Left hindlimb (tissue), 1 donor: Measurements from ENCODE around the gene CCAR1.
"Not testable (repeated sequence)": the region's sequence is repeated elsewhere in the genome, so short reads cannot be mapped to it uniquely, and the experiment has no call there.

ENCODE experiments used
- DNase-seq: peaks from one replicate; pipeline ENCODE4 v3.0.0-alpha.2; 2018

Gene CCAR1

GRCh38 chr10:68720793-68721672 is at the start of gene CCAR1:
TSS of gene CCAR1 (plus strand) at chr10:68721239. CDS start at chr10:68722505, 1,266 bp downstream.
- peak; percentile 98 for DNase-seq

DNA sequence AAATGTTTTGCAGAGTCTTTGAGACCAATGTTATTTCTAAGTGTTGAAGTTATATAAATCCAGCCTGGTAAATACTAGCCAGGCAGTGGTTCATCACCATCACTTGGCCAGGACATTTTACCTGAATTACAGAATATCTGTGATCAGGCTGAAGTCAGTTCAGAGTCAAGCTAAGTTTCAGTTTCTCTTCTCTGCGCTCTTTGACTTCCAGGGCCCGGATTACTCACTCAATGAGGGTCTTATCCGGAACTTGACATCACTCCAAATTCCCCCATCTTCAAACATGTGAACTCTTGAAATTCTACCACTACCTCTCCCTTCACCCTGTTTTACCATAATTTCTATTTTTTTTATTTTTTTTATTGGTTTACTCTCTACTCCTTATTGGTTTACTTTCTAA is 36.6 kb upstream of the CCAR1 start:
- DNase-seq: no peak

DNA sequence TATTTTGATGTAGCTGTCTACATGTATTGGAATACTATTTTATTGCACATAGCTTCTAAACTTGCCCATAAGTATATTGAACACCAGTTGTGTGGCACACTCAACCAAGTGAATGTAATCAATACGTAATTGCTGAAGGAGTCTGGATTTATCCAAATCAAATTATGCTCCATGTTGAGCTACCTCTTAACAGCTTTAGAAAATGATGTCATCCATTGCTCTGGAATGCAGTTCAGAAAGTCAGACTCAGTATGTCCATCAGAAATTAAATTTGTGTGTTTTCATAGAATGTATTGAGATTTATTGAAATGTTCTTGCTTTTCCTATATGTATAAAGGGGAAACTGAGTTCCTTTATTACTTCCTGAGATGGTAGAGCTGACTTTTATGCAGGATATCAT is 25.0 kb upstream of the CCAR1 start:
- DNase-seq: no peak

- no peak for DNase-seq
These were observed 23.9 kb upstream of the CCAR1 start for GRCh38 chr10:68697106-68697505.

DNA sequence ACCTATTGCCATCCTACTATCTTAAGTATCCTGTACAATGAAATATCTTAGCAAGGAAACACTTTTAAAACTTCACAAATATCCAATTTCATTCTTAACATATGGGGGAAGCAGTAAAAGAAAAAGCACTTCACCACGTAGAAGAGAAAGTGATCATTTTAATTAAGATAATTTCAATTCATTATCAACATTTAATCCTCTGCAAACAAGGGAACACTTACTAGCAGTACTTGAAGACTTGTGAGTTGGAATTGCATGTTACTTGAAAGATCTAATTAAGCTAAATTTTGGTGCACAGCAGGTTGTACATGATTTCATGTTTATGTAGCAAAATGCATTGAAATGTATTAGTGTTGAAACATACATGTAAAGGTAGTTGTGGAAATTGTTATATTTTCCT is 20.8 kb upstream of the CCAR1 start:
- no peak for DNase-seq

DNA sequence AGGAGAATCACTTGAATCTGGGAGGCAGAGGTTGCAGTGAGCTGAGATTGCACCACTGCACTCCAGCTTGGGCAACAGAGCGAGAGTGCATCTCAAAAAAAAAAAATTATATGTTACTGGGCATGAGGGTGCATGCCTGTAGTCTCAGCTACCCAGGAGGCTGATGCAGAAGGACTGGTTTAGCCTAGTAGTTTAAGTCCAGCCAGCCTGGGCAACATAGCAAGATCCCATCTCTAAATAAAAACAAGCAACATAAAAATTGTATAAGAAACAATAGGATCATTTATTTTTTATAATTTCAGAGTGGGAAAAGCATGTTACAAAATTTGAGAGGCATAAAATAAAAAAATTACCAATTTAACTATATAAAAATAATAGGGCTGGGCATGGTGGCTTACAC is 15.5 kb upstream of the CCAR1 start:
- no peak for DNase-seq

DNA sequence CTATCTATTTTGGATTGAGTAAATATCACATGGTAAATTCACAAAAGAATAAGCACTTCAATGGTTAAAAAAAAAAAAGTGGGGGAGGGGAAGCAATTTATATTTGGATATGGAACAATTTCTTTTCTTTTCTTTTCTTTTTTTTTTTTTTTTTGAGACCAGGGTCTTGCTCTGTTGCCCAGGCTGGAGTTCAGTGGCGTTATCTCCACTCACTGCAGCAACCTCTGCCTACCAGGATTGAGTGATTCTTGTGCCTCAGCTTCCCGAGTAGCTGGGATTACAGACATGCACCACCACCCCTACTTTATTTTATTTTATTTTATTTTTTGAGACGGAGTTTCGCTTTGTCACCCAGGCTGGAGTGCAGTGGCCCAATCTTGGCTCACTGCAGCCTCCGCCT is 12.1 kb upstream of the CCAR1 start:
- DNase-seq: not testable (repeated sequence)

DNA sequence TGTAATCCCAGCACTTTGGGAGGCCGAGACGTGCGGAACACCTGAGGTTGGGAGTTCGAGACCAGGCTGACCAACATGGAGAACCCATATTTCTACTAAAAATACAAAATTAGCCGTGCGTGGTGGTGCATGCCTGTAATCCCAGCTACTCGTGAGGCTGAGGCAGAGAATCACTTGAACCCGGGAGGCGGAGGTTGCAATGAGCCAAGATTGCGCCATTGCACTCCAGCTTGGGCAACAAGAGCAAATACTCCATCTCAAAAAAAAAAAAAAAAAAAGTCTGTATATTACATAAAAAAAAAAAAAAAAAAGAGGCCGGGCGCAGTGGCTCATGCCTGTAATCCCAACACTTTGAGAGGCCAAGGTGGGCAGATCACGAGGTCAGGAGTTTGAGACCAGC is 8.0 kb upstream of the CCAR1 start:
- not testable (repeated sequence) for DNase-seq

GRCh38 chr10:68717435-68717834 is 3.6 kb upstream of the CCAR1 start:
- no peak for DNase-seq

DNA sequence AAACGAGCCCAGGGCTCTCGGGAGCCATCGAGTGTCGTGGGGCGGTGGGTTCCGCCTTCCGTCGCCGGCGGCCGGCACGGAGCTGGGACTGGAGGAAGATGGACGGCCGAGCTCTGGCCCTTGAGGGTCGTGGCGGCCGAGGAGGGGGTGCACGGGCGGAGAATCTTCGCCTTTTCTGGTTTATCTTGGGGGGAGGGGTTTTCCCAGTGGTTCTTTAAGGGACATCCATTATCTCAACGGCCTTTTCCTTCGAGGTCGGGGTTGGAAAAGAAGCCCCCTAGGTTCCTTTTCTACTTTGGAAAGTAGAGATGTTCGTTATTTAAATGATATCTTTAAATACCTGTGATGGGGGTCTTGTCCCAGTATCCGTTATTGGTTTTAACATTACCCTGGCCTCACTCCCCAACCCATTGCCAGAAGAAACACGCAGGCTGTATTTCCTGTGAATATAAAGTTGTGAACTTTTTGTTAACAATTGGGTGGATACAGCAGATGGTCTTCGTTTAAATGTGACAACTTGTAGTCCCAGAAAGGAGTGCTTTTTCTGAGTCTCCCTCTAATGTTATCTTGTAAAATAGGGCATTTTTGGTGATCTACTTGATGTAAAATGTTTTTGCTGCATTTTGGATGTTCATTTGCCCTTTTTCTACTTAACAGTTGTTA is 765 bp downstream of the CCAR1 start:
- no peak for DNase-seq

DNA sequence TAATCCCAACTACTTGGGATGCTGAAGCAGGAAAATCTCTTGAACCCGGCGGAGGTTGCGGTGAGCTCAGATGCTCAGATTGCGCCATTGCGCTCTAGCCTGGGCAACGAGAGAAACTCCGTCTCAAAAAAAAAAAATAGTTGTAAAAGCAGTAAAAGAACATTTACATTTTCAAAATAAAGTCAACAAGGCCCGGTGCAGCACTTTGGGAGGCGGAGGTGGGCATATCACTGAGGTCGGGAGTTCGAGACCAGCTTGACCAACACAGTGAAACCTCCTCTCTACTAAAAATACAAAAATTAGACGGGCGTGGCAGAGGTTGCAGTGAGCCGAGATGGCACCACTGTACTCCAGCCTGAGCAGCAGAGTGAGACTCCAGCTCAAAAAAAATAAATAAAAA is 4.0 kb downstream of the CCAR1 start:
- DNase-seq: no peak

DNA sequence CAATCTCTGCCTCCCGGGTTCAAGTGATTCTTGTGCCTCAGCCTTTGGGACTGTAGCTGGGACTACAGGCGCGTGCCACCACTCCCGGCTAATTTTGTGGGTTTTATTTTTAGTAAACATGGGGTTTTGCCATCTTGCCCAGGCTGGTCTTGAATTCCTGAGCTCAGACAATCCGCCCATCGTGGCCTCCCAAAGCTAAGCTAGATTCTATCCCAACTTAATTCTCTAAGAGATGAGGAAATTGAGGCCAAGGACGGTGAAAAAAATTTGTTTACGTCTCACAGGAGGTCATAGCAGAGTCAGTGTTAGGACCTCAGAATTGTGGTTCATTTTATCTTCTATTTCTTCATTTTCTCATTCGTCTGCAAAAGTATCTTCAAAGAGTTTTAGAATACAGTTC is 6.1 kb downstream of the CCAR1 start:
- no peak for DNase-seq

GRCh38 chr10:68732651-68733050 is 11.6 kb downstream of the CCAR1 start:
- DNase-seq: no peak

DNA sequence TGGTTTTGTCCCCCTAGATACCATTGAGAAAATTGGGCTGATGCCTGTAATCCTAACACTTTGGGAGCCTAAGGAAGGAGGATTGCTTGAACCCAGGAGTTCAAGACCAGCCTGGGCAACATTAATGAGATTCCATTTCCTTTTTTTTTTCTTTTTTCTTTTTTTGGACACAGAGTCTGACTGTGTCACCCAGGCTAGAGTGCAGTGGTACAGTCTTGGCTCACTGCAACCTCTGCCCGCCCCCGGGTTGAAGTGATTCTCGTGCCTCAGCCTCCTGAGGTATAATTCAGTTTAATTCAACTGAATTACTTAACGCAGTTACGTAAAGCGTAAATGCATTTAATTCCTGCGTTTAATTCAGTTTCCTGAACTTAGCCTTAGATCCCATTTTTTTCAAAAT is 13.3 kb downstream of the CCAR1 start:
- DNase-seq: no peak

- no peak for DNase-seq
These were observed 14.1 kb downstream of the CCAR1 start for GRCh38 chr10:68735119-68735518.

GRCh38 chr10:68735739-68736138 is 14.7 kb downstream of the CCAR1 start:
- not testable (repeated sequence) for DNase-seq

GRCh38 chr10:68740676-68741075 is 19.6 kb downstream of the CCAR1 start:
- DNase-seq: not testable (repeated sequence)

GRCh38 chr10:68742397-68742796 is 21.4 kb downstream of the CCAR1 start:
- DNase-seq: no peak

GRCh38 chr10:68752711-68753350 is 31.8 kb downstream of the CCAR1 start:
- DNase-seq: no peak

DNA sequence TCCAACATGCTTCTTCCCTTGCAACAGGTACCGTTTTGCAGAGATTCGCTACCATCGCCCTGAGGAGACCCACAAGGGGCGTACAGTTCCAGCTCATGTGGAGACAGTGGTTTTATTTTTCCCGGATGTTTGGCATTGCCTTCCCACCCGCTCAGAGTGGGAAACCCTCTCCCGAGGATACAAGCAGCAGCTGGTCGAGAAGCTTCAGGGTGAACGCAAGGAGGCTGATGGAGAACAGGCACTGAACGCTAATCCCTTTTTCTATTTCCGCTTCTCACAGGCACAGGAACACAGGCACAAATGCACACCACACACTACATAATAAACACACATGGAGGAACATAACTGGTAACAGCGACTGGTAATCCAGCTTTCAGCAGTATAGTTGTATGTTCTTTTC is 35.2 kb downstream of the CCAR1 start:
- no peak for DNase-seq

GRCh38 chr10:68756766-68757165 is 35.7 kb downstream of the CCAR1 start:
- DNase-seq: no peak

DNA sequence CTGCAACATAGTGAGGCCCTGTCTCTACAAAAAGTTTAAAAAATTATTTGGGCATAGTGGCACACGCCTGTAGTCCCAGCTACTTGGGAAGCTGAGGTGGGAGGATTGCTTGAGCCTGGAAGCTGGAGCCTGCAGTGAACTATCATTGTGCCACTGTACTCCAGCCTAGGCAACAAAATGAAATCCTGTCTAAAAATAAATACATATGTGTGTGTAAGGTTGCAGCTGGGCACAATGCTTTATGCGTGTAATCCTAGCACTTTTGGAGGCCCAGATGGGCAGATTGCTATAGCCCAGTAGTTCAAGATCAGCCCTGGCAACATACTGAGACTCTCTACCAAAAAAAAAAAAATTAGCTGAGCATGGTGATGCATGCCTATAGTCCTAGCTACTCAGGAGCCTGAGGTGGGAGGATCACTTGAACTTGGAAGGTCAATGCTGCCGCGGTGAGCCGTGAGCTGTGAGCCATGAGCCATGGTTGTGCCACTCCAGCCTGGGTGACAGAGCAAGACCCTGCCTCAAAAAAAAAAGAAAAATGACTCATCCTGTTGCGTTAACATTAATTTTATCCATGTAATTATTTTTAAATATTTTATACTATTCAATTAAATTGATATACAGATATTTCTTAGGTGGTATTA is 38.3 kb downstream of the CCAR1 start:
- no peak for DNase-seq

DNA sequence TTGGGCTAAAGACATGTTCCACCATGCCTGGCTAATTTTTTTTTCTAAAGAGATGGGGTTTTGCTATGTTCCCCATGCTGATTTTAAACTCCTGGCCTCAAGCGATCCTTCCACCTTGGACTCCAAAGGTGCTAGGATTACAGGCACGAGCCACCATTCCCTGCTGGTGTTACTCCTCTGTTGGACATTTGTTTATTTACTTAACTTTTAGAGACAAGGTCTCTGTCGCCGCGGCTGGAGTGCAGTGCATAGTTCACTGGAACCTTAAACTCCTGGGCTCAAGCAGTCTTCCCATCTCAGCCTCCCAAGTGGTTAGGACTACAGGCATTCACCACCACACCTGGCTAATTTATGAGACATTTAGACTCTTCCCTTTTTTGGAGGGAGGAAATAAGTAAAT is 38.9 kb downstream of the CCAR1 start:
- no peak for DNase-seq
